K562 (cell line): Measurements from ENCODE around the gene TPD52L2. TPM values are rescaled to one million over a fixed set of nuclear protein-coding genes. Genes with fewer than 3 reads are reported as not detected.

ENCODE experiments used
- CC2D1A ChIP-seq: fragments of 450-650 bp; IDR thresholded peaks from 2 replicates; pipeline ENCODE4 v1.6.1; 2017; ENCODE audit warnings: mild to moderate bottlenecking
- CXXC5 ChIP-seq: fragments of 250-450 bp; sonication (Bioruptor Pico); IDR thresholded peaks from 2 replicates; pipeline ENCODE4 v1.8.0; 2022; ENCODE audit warnings: inconsistent platforms, mild to moderate bottlenecking, moderate library complexity
- DPF2 ChIP-seq: fragments of 450-650 bp; IDR thresholded peaks from 2 replicates; pipeline ENCODE4 v1.6.1; 2016
- ETS1 ChIP-seq: conservative IDR thresholded peaks from 2 replicates; pipeline ENCODE4 v1.6.1; 2011; ENCODE audit warnings: low read depth, mild to moderate bottlenecking, low read length; ENCODE audit not compliant: control insufficient read depth
- GATAD2B ChIP-seq: fragments of 450-650 bp; IDR thresholded peaks from 2 replicates; pipeline ENCODE4 v1.6.1; 2017; ENCODE audit warnings: mild to moderate bottlenecking, borderline replicate concordance
- MNT ChIP-seq, 2 experiments: fragments of 450-650 bp; conservative IDR thresholded peaks; 2 replicates each; pipeline ENCODE4 v1.6.1; 2017; ENCODE audit warnings: mild to moderate bottlenecking in 2 of 2, moderate library complexity in 2 of 2
- MYC ChIP-seq, 2 experiments: fragments of 250-450 bp in 1 of 2; sonication (Bioruptor Pico) in 1 of 2; IDR thresholded peaks; 2 replicates each; pipeline versions ENCODE4 v1.5.1 to v1.6.1; 2012 to 2021; ENCODE audit warnings: low read depth in 2 of 2, borderline replicate concordance in 1 of 2, improper control_type of control experiment in 1 of 2, low read length in 1 of 2, mild to moderate bottlenecking in 1 of 2, moderate library complexity in 1 of 2
- NONO ChIP-seq, 2 experiments: fragments of 200-400 bp in 1 of 2; fragments of 450-650 bp in 1 of 2; formaldehyde crosslinking in 1 of 2; IDR thresholded peaks; 2 replicates each; pipeline ENCODE4 v1.6.1; 2017; ENCODE audit warnings: low read depth in 2 of 2, mild to moderate bottlenecking in 2 of 2, moderate library complexity in 2 of 2, low read length in 1 of 2
- POLR2G ChIP-seq: fragments of 200-400 bp; formaldehyde crosslinking; IDR thresholded peaks from 2 replicates; pipeline ENCODE4 v1.6.1; 2017; ENCODE audit warnings: low read depth, mild to moderate bottlenecking, antibody characterized with exemption, low read length, moderate library complexity
- SIN3A ChIP-seq, 2 experiments: fragments of 150-350 bp in 1 of 2; IDR thresholded peaks; 2 replicates each; pipeline ENCODE4 v1.6.1; 2011 to 2016; ENCODE audit warnings: borderline replicate concordance in 2 of 2, low read depth in 2 of 2, low read length in 2 of 2, mild to moderate bottlenecking in 2 of 2, moderate library complexity in 2 of 2; ENCODE audit not compliant: control insufficient read depth in 1 of 2
- SIN3B ChIP-seq: fragments of 450-650 bp; IDR thresholded peaks from 2 replicates; pipeline ENCODE4 v1.6.1; 2017; ENCODE audit warnings: low read depth, mild to moderate bottlenecking, moderate library complexity
- SRF ChIP-seq, 2 experiments: fragments of 250-450, 450-650 bp in 1 of 2; sonication (Bioruptor Pico) in 1 of 2; sonication (generic) in 1 of 2; formaldehyde crosslinking; IDR thresholded peaks; 2 replicates each; pipeline versions ENCODE4 v1.5.0 to v1.5.1; 2020 to 2022; ENCODE audit warnings: mild to moderate bottlenecking in 1 of 2, missing genetic modification reagents in 1 of 2
- USF2 ChIP-seq: sonication (generic); formaldehyde crosslinking; IDR thresholded peaks from 2 replicates; pipeline ENCODE4 v1.5.0; 2020; ENCODE audit warnings: missing genetic modification reagents
- ZBTB8A ChIP-seq: fragments of 450-650 bp; IDR thresholded peaks from 2 replicates; pipeline ENCODE4 v1.6.1; 2018; ENCODE audit warnings: mild to moderate bottlenecking, moderate library complexity; ENCODE audit not compliant: partially characterized antibody
- ZNF324 ChIP-seq: fragments of 250-450 bp; sonication (Bioruptor Pico); IDR thresholded peaks from 2 replicates; pipeline ENCODE4 v1.4.0; 2020; ENCODE audit warnings: mild to moderate bottlenecking
- ZNF384 ChIP-seq: IDR thresholded peaks from 2 replicates; pipeline ENCODE4 v1.6.1; 2012; ENCODE audit warnings: low read depth, low read length, improper control_type of control experiment
- ZNF449 ChIP-seq: fragments of 250-450 bp; sonication (Bioruptor Pico); IDR thresholded peaks from 2 replicates; pipeline ENCODE4 v1.8.0; 2022; ENCODE audit warnings: moderate library complexity, mild to moderate bottlenecking, inconsistent platforms
- ZNF639 ChIP-seq, 2 experiments: fragments of 200-800 bp in 1 of 2; sonication (Bioruptor generic) in 1 of 2; sonication (generic) in 1 of 2; formaldehyde crosslinking in 1 of 2; IDR thresholded peaks in 1 of 2; conservative IDR thresholded peaks in 1 of 2; 2 replicates each; pipeline versions ENCODE4 v1.5.0 to v1.6.1; 2016 to 2020; ENCODE audit warnings: missing compliant biosample characterization in 1 of 2, missing genetic modification characterization in 1 of 2, missing genetic modification reagents in 1 of 2
- polyA plus RNA-seq, 8 experiments: library from polyadenylated mRNA; depleted of rRNA in 4 of 8; stranded (reverse) in 5 of 8; unstranded in 3 of 8; fragments of >200 nt; fragmentation: Nextera tagmentation in 2 of 8; fragmentation: Illumina TruSeq in 1 of 8; extraction: Ambion mirVana in 2 of 8; extraction: Trizol in 1 of 8; gene quantifications; 2 replicates each; pipeline versions ENCODE4 v1.2.1 to v1.2.3, GENCODE V29; 2011 to 2014; ENCODE audit warnings: inconsistent platforms in 1 of 8, missing spikeins in 1 of 8
- total RNA-seq, 7 experiments: library from RNA; depleted of rRNA in 6 of 7; stranded (reverse); fragments of >200 nt in 6 of 7; fragmentation: Illumina TruSeq in 2 of 7; extraction: Trizol in 2 of 7; gene quantifications; 2 replicates each; pipeline versions ENCODE4 v1.2.1 to v1.2.3, GENCODE V29; 2011 to 2021; ENCODE audit warnings: low replicate concordance in 1 of 7

Gene TPD52L2
- total and polyA plus RNA-seq, 9 of the 15 experiments (the other 6 are each of a cell fraction or from before 2014, with no cell fraction given), result 1.9 to 117 (median 74.6) TPM

- TF ChIP-seq MYC (IDR thresholded peaks at IDR 0.05; ENCODE audit: low read depth, low read length) (0 out of 2 replicates have a peak, but pooled peaks have one; percentile 23), MYC (CRISPR knock-in tag; IDR thresholded peaks at IDR 0.05; ENCODE audit: borderline replicate concordance, low read depth) (no peak), GATAD2B (peak; percentile 100), ETS1 (peak; percentile 61; the same call in 1 of the 2 replicates), ZNF324 (CRISPR knock-in tag) (no peak), MNT (conservative IDR thresholded peaks at IDR 0.05) (peak; percentile 54 to 74), ZBTB8A (no peak), USF2 (CRISPR knock-in tag) (no peak), SIN3A (IDR thresholded peaks at IDR 0.05; ENCODE audit: borderline replicate concordance in 2 of 2, control insufficient read depth in 1 of 2, low read depth in 2 of 2, low read length in 2 of 2) (peak; percentile 61 to 77; a peak in 2 of 4 replicates), CXXC5 (CRISPR knock-in tag) (peak; percentile 95), POLR2G (peak; percentile 66), ZNF384 (no peak), SRF (CRISPR knock-in tag; IDR thresholded peaks at IDR 0.05) (peak in 1 of 2 experiments; percentile 46; a peak in 1 of 4 replicates), ZNF639 (CRISPR knock-in tag; conservative IDR thresholded peaks at IDR 0.05 in 1 of 2, IDR thresholded peaks at IDR 0.05 in 1 of 2) (peak in 1 of 2 experiments; percentile 91; a peak in 2 of 4 replicates), SIN3B (0 out of 2 replicates have a peak, but pooled peaks have one; percentile 26), CC2D1A (no peak), DPF2 (no peak), ZNF449 (CRISPR knock-in tag) (no peak), NONO (IDR thresholded peaks at IDR 0.05; ENCODE audit: low read depth in 2 of 2, low read length in 1 of 2) (peak in 1 of 2 experiments; percentile 79; a peak in 1 of 4 replicates)
These were observed 29.5 kb downstream of the TPD52L2 start, which contains the start of gene DNAJC5 (continued) for GRCh38 chr20:63894358-63895201.
